HAP-1 (cell line): Measurements from ENCODE around the gene BRAP.
"Not testable (repeated sequence)": the region's sequence is repeated elsewhere in the genome, so short reads cannot be mapped to it uniquely, and the experiment has no call there.

ENCODE experiments used
- DNase-seq, 2 experiments: peaks; one replicate each; pipeline ENCODE4 v3.0.0-alpha.2; 2016 to 2020; ENCODE audit warnings: low spot score in 2 of 2
- H3K27me3 ChIP-seq: fragments of 250-450 bp; sonication (Bioruptor Pico); 2 replicates; pipeline ENCODE4 v1.5.1; 2020; ENCODE audit warnings: low read depth, mild to moderate bottlenecking, moderate library complexity
- H3K36me3 ChIP-seq: fragments of 250-450 bp; sonication (Bioruptor Pico); replicated peaks from 2 replicates; pipeline ENCODE4 v1.5.1; 2020; ENCODE audit warnings: mild to moderate bottlenecking
- H3K4me1 ChIP-seq: fragments of 250-450 bp; sonication (Bioruptor Pico); 2 replicates; pipeline ENCODE4 v1.5.1; 2020; ENCODE audit warnings: mild to moderate bottlenecking
- H3K4me3 ChIP-seq: fragments of 250-450 bp; sonication (Bioruptor Pico); 2 replicates; pipeline ENCODE4 v1.5.1; 2020; ENCODE audit warnings: mild to moderate bottlenecking, moderate library complexity
- H3K9me3 ChIP-seq: fragments of 250-450 bp; sonication (Bioruptor Pico); 2 replicates; pipeline ENCODE4 v1.5.1; 2020; ENCODE audit warnings: mild to moderate bottlenecking, moderate library complexity
- in situ Hi-C: fragments of 300-500 bp; cut with MboI; formaldehyde crosslinking; loops from 3 replicates; pipeline ENCODE4 v1.14.3; 2020; ENCODE audit warnings: low sequenced_read_pairs, inconsistent platforms, mixed read lengths

BRAP gene

GRCh38 chr12:111595341-111595835 lies 90.4 kb downstream of the BRAP start:
- DNase-seq, H3K4me3 ChIP-seq, in situ Hi-C loops, H3K27me3 ChIP-seq, H3K36me3 ChIP-seq, H3K9me3 ChIP-seq: not testable (repeated sequence)
- peaks cover 38% of the 10 kb centered on the region for H3K4me1 ChIP-seq
